HG03095 (cell line): ENCODE measurements around the gene CFAP410.
"Not testable (repeated sequence)": the region's sequence is repeated elsewhere in the genome, so short reads cannot be mapped to it uniquely, and the experiment has no call there.

Experiments
- ATAC-seq: cut with Tn5 transposase; IDR thresholded peaks from one replicate; pipeline ENCODE4 v1.9.1; 2021; ENCODE audit warnings: moderate library complexity; ENCODE audit not compliant: unreplicated experiment

The CFAP410 gene

DNA sequence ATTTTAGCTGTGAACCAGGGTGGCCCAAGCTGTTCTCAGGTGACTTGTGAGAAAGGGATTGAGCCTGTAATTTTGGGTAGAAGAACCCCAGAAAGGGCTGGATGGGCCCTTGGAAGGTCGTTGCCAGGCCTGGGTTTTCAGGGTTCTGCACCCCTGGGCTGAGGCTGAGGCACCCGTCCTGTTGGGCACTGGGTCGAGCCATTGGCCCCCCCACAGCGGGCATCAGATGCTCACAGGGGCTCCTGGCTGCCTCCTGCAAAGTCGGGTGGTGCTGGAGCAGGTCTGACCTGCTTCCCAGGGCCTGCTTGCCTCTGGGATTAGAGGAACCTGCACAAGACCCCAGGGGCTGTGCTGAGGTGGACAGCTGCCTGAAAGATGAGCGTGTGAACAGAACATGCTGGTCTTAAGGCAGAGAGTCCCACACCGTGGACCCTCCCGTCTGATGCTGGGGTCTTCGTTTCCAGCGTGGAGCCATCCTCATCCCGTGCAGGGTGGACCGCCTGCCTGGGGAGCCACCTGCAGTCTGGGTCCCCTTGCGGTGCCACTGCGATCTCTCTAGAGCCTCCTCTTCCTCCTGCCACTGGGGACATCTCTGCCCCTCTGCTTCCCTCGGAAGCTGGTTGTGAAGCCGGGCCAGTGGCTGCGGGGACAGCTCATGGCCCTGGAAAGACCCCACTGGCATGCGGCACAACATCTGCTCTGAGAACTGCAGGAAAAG lies 12.5 kb upstream of the CFAP410 start:
- no peak for ATAC-seq

DNA sequence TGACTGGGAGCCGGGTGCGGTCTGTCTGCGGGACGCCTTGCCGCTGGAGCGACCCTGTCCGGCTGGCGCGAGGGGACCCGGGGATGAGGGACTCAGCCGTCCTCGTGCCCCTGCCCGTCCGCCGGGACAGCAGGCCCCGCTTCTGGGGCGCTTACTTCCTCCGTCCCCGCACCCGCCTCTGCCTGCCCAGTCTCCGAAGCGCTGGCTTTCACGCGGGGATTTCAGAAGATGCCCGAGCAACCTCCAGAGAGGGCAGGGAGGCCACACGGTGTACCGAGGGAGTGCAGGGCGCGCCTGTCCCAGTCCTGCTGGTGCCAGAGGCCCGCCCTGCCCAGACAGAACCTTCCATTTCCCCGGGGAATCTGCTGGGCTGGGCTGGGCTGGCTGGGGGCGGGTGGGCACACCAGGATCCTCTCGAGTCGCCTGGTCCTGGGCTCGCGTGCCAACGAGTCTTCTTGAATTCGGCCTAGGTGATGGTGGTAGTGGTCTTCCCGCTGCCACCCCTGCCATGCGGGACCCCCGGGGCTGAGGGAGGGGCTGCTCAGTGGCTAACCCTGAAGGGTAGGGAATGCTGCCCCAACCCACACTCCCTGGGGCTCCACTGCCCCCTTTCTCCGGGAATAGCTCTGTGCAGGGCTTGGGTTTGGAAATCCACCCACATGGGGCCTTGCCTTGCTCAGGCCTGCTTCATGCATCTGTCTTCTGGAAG lies 11.7 kb upstream of the CFAP410 start:
- ATAC-seq, result no peak

DNA sequence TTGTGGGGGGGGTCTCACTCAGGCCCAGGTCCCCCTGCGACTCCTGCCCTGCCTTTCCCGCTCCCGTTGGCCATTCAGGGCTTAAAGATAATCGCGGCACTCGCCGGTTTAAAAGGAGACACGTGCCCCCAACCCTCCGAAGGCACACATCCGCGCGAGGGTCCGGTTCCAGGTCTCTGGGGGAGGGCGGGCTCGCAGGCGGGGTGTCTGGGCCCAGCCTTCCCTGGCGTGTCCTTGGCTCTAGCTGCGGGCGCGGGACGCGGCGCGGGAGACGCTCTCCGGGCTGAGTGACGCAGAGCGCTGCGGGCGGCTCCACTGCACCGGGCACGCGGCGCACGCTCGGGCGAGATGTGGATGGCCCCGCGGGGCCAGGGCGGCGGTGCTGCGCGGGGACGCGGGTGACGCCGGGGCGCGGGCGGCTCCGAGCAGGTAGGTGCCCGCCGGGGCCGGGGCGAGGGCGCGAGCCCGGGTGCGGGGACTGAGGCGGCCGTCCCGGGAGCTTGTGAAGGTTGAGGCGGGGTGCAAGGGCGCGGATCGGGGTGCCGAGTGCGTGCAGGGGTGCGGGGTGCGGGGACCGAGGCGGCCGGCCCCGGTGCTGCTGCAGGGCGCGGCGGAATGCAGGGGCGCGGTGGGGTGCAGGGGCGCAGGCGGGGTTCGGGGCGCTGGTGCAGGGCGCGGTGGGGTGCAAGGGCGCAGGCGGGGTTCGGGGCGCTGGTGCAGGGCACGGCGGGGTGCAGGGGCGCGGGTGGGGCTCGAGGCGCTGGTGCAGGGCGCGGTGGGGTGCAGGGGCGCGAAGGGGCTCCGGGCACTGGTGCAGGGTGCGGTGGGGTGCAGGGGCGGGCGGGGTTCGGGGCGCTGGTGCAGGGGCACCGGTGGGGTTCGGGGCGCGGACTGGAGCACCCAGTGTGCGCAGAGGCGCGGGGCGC lies 10.9 kb upstream of the CFAP410 start:
- ATAC-seq, result no peak

DNA sequence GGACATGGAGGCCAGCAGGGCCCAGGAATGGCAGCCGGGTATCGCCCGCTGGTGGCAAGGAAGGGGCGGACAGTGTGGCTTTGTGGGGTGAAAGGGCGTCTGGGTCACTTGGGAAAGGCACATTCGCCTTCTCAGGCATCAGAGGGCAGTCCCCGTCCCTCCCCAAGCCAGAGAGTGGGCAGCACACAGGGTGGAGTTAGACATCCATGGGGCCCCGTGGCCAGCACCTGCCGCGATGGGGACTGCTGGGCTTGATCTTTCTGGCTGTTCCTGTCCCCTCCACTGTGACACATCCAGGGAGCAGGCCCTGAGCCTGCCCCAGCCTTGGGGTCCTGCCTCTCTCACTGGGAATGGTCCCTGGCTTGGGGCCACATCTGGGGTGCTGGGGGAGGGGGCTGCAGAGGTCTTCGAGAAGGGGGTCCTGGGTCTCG lies 10.2 kb upstream of the CFAP410 start:
- no peak for ATAC-seq

GRCh38 chr21:44348861-44349260 lies 9.7 kb upstream of the CFAP410 start:
- ATAC-seq, result no peak

GRCh38 chr21:44347911-44348451 lies 8.8 kb upstream of the CFAP410 start:
- no peak for ATAC-seq

- no peak for ATAC-seq
Measured at GRCh38 chr21:44345495-44345894, 6.3 kb upstream of the CFAP410 start.

DNA sequence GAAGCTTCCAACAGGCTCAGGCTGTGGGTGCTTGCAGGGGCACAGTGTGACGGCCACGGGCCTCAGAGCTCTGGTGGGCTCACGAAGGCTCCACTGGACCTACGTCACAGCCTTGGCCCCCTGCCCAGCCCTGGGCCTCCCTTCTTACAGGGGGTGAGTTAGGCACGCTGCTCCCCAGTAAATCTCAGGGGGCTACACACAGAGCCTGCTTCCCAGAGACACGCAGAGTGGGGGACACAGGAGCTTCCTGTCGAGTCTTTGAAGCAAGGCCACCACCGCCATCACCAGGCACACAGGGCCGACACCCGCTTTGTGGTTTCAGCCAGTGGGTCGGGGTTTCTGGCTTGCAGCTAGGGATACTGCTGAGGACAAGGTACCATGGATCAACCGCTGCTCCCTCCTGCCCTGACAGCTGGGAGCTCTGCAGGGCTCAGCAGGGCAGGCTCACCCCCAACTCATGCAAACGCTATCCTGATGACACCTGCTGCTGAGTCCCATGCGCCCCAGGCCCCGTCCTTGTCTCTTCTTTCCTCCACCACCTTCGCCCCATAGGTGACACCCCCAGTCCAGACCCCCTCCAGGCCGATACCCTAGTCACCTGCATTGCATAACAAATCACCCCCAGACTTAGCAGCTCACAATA lies 5.5 kb upstream of the CFAP410 start:
- ATAC-seq, result no peak

DNA sequence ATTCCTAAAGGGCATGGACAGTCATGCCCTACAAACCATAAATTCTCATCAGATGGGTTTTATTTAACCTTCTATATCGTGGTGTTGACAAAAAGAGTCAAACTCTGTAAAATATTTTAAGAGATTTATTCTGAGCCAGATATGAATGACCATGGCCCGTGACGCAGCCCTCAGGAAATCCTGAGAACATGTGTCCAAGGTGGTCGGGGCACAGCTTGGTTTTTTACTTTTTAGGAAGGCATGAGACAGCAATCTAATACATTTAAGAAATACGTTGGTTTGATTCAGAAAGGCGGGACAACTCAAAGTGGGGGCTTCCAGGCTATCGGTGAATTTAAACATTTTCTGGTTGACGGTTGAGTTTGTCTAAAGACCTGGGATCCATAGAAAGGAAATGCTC lies 3.8 kb upstream of the CFAP410 start:
- ATAC-seq, result not testable (repeated sequence)

- not testable (repeated sequence) for ATAC-seq
Measured at GRCh38 chr21:44341726-44342458, 2.7 kb upstream of the CFAP410 start.

GRCh38 chr21:44337941-44338895 lies 972 bp downstream of the CFAP410 start:
- no peak for ATAC-seq

DNA sequence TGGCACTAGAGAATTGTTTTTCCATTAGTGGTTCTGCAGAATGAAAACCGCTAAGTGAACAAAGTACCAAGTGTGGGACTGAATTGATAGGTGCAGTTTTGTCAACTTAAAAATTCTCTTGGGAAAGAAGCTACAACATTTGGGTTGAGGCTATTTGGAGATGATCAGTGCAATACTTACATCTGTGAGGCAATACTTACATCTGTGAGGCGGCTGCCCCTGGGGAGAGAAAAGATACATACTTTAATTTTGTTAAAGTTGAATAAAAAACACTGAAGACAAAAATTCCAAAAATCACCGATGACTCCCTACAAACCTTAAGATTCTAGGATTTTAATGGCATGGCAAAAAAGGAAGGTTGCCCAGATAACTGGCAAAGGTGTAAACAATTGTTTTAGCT lies 1.7 kb downstream of the CFAP410 start:
- ATAC-seq, result no peak

DNA sequence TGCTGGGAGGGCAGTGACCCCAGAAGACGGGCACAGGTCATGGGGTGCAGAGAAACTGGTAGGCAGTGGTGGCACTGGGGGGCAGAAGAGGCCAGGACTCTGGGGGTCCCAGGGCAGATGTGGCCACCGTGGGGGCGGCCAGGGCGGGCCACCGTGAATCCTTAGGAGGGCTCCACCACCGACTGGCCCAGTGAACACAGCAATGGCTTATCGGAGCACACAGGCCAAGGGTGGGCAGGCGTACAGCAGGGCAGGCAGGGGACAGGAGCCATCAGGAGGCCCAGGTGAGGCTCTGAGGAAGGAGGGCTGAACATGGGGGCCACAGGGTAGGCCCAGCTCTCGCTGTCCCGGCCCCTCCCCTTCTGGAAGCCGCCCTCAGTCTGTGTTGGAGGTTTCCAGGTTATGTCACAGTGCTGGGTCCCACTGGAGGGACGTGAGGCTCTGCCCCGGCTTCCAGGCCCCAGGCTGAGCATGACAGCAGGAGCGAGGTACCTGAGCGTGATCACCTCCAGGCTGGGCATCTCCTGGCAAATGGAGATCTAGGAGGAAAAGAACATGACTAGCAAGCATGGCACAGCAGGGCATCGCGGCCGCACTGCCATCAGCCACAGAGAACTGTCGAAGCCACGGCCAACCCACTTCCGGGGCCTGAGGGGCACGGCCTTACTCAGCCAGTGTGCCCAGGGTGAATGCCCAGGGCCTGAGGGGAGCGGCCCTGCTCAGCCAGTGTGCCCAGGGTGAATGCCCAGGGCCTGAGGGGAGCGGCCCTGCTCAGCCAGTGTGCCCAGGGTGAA lies 3.7 kb downstream of the CFAP410 start:
- no peak for ATAC-seq

DNA sequence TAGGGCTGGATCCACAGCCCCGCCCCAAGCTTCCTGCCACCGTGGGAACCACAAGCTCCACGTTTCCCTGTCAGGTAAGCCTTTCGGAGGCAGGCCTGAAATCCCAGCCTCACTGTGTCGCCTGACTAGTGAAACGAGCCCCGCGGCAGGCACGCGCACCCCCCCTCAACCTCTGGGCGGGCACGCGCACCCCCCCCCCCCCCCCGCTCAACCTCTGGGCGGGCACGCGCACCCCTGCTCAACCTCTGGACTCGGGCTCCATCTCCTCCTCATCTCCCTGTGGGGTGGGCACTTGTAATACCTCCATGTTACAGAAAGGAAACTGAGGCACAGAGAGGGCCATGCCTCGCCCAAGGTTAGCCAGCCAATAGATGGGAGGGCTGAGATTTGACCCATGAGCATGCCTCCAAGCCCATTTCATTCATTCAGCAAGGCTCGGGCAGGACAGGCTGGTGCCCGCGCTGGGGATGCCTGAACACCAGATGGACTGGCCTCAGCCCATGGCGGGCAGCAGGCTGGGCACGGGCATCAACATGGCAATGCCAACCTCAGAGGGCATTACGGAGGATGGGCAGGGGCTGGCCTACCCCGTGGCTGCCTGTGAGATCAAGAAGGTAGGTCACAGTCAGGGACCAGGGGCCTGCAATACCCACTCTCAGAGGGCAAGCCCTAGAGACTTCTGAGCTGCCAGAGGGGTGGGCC lies 4.7 kb downstream of the CFAP410 start:
- no peak for ATAC-seq

DNA sequence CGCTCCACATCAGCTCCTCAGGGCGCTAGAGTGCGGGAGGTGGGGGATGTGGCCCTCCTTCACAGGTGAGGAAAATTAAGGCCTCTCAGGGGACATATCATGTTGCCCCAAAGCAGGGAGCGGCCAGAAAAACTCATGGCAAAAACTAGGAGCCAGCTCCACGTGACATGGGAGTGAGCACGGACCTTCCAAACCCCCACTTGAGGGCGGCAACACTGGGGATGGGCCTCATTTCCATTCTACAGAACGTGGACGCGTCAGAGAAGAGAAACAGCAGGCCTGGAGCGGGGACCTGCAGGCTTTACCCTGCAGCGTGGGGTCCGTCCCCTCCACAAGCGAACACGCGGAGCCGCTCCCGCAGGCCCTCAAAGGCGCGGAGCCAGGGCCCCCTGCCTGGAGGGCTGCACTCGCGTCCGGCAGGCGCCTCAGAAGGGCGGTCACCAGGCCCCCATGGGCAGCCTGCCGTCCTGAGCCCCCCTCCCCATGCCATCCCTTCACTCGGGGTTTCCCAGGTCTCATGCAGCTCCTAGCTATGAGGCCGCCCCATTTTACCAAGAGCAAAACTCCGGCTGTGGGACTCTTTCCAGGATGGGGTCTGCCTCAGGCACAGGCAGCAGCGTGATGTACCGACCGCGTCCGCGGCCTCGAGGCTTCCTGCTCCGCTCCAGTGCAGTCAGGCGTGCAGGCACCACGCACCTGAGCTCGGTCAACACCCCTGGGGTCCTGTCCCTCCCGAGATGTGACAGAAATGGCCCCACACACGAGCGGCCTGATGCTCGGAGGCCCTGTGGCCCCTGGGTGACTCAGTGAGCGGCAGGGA lies 5.5 kb downstream of the CFAP410 start:
- ATAC-seq, result no peak

GRCh38 chr21:44332965-44333364 lies 6.2 kb downstream of the CFAP410 start:
- no peak for ATAC-seq

GRCh38 chr21:44332383-44332782 lies 6.8 kb downstream of the CFAP410 start:
- ATAC-seq, result no peak
